Neutrophil (primary cell): ENCODE results near the gene SELENOH.
A peak's percentile ranks its signal among the peaks of the same experiment; 100 is the strongest.

ENCODE experiments used
- H3K27ac ChIP-seq: fragments of 200-600 bp; sonication (generic); 2 replicates; pipeline ENCODE4 v1.5.1; 2016; ENCODE audit warnings: mild to moderate bottlenecking, moderate library complexity
- H3K27me3 ChIP-seq: fragments of 200-600 bp; sonication (generic); 2 replicates; pipeline ENCODE4 v1.6.0; 2016; ENCODE audit warnings: mild to moderate bottlenecking
- H3K36me3 ChIP-seq: fragments of 200-600 bp; sonication (generic); 2 replicates; pipeline ENCODE4 v1.5.1; 2017
- H3K4me1 ChIP-seq, 2 experiments: fragments of 200-600 bp in 1 of 2; sonication (generic) in 1 of 2; 1 replicate in 1 of 2; 2 replicates in 1 of 2; pipeline versions ENCODE4 v1.5.1 to v1.6.1; 2013 to 2016; ENCODE audit warnings: low read depth in 1 of 2, low read length in 1 of 2, mild to moderate bottlenecking in 1 of 2, moderate library complexity in 1 of 2; ENCODE audit not compliant: control insufficient read depth in 1 of 2, insufficient read depth in 1 of 2
- H3K4me3 ChIP-seq, 2 experiments: fragments of 200-600 bp in 1 of 2; sonication (generic) in 1 of 2; 1 replicate in 1 of 2; 2 replicates in 1 of 2; pipeline ENCODE4 v1.5.1; 2013 to 2016; ENCODE audit warnings: low read depth in 1 of 2, low read length in 1 of 2, mild to moderate bottlenecking in 1 of 2, moderate library complexity in 1 of 2
- H3K9me3 ChIP-seq: fragments of 200-600 bp; sonication (generic); 2 replicates; pipeline ENCODE4 v1.5.1; 2016
- CTCF ChIP-seq: fragments of 200-600 bp; sonication (generic); IDR thresholded peaks from 2 replicates; pipeline ENCODE4 v1.5.1; 2016; ENCODE audit warnings: antibody characterized with exemption

Gene SELENOH

GRCh38 chr11:57770793-57771192, 29.5 kb downstream of the SELENOH start:
- no peak overlapping the region for H3K27ac ChIP-seq
- peaks cover 7% of the 10 kb centered on the region in 2 experiments for H3K4me1 ChIP-seq
- TF ChIP-seq CTCF, result no peak
- H3K9me3 ChIP-seq, result no peaks in the 10 kb centered on the region
- H3K36me3 ChIP-seq, result no peaks in the 10 kb centered on the region
- H3K27me3 ChIP-seq, result no peaks in the 10 kb centered on the region
- H3K4me3 ChIP-seq, result no peak overlapping the region

- no peak for TF ChIP-seq CTCF
- Histone ChIP-seq H3K27ac (no peak overlapping the region), H3K4me1 (peaks cover 12 to 13% of the 10 kb centered on the region in 2 experiments), H3K4me3 (no peak overlapping the region), H3K27me3 (no peaks in the 10 kb centered on the region), H3K36me3 (no peaks in the 10 kb centered on the region), H3K9me3 (no peaks in the 10 kb centered on the region)
Observed at GRCh38 chr11:57771365-57771764, 30.1 kb downstream of the SELENOH start.

GRCh38 chr11:57772562-57772961, 31.3 kb downstream of the SELENOH start:
- no peak for TF ChIP-seq CTCF
- H3K36me3 ChIP-seq, result no peaks in the 10 kb centered on the region
- no peaks in the 10 kb centered on the region for H3K27me3 ChIP-seq
- no peak overlapping the region for H3K4me3 ChIP-seq
- no peak overlapping the region for H3K27ac ChIP-seq
- H3K4me1 ChIP-seq, result peaks cover 14 to 15% of the 10 kb centered on the region in 2 experiments
- H3K9me3 ChIP-seq, result no peaks in the 10 kb centered on the region

- no peak overlapping the region for H3K4me3 ChIP-seq
- H3K27me3 ChIP-seq, result no peaks in the 10 kb centered on the region
Observed at GRCh38 chr11:57773026-57773598, 31.8 kb downstream of the SELENOH start.

GRCh38 chr11:57775491-57775890, 34.2 kb downstream of the SELENOH start:
- TF ChIP-seq CTCF, result no peak
- Histone ChIP-seq H3K9me3 (no peaks in the 10 kb centered on the region), H3K4me3 (no peak overlapping the region), H3K36me3 (no peaks in the 10 kb centered on the region), H3K4me1 (peaks cover 14 to 15% of the 10 kb centered on the region in 2 experiments), H3K27me3 (no peaks in the 10 kb centered on the region), H3K27ac (peak overlapping the region; percentile 27)

More at GRCh38 chr11:57773026-57773598, 31.8 kb downstream of the SELENOH start:
- no peak for TF ChIP-seq CTCF
- Histone ChIP-seq H3K27ac (no peak overlapping the region), H3K9me3 (no peaks in the 10 kb centered on the region), H3K36me3 (no peaks in the 10 kb centered on the region), H3K4me1 (peaks cover 14 to 15% of the 10 kb centered on the region in 2 experiments)
